Measurements from ENCODE around the gene HAUS5.

HAUS5 gene, protein sequence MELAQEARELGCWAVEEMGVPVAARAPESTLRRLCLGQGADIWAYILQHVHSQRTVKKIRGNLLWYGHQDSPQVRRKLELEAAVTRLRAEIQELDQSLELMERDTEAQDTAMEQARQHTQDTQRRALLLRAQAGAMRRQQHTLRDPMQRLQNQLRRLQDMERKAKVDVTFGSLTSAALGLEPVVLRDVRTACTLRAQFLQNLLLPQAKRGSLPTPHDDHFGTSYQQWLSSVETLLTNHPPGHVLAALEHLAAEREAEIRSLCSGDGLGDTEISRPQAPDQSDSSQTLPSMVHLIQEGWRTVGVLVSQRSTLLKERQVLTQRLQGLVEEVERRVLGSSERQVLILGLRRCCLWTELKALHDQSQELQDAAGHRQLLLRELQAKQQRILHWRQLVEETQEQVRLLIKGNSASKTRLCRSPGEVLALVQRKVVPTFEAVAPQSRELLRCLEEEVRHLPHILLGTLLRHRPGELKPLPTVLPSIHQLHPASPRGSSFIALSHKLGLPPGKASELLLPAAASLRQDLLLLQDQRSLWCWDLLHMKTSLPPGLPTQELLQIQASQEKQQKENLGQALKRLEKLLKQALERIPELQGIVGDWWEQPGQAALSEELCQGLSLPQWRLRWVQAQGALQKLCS

DNA sequence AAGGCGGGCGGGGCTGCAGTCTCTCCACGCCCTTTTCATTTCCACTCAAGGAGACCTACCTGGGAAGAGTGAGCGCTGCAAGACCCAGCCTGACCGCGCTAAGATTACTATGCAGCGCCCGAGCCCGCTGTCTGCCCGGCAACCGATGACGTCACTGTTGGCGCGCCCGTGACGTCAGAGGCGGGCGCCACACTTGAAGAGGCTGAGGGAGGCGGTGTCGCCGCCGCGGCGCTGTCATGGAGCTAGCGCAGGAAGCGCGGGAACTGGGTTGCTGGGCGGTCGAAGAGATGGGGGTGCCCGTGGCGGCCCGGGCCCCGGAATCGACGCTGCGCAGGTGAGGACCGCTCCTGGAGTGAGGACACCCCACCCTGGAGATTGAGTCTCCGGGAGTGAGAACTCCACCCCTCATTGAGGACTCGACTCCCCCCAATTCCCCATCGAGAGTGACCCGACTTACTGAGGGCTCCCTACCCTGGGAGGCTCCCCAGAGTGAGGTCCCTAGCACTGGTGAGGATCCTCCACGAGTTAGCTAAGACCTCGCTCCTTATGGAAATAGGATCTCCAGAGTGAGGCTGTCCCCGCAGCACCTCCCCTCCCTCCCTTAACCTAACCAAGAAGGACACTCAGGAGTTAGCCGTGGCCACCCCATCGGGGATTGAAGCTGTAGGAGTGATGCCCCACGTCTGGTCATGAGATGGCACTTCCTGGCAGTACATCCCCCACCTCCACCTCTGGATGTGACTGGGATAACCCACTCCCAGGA is at the start of gene HAUS5:
TSS of gene HAUS5 (plus strand) at position 177 of the 763 bp plus-strand sequence. CDS start at position 237, 60 bp downstream.
- peak; percentile 85 for DNase-seq (ENCODE audit: low read depth)
- peak within 1 kb of the TSS; percentile 89 for H3K4me3 ChIP-seq (ENCODE audit: low read length)
- TF ChIP-seq, protein P1, sequence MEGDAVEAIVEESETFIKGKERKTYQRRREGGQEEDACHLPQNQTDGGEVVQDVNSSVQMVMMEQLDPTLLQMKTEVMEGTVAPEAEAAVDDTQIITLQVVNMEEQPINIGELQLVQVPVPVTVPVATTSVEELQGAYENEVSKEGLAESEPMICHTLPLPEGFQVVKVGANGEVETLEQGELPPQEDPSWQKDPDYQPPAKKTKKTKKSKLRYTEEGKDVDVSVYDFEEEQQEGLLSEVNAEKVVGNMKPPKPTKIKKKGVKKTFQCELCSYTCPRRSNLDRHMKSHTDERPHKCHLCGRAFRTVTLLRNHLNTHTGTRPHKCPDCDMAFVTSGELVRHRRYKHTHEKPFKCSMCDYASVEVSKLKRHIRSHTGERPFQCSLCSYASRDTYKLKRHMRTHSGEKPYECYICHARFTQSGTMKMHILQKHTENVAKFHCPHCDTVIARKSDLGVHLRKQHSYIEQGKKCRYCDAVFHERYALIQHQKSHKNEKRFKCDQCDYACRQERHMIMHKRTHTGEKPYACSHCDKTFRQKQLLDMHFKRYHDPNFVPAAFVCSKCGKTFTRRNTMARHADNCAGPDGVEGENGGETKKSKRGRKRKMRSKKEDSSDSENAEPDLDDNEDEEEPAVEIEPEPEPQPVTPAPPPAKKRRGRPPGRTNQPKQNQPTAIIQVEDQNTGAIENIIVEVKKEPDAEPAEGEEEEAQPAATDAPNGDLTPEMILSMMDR (conservative IDR thresholded peaks at IDR 0.05; ENCODE audit: low read length) = no peak; the same call in 1 of the 2 replicates

DNA sequence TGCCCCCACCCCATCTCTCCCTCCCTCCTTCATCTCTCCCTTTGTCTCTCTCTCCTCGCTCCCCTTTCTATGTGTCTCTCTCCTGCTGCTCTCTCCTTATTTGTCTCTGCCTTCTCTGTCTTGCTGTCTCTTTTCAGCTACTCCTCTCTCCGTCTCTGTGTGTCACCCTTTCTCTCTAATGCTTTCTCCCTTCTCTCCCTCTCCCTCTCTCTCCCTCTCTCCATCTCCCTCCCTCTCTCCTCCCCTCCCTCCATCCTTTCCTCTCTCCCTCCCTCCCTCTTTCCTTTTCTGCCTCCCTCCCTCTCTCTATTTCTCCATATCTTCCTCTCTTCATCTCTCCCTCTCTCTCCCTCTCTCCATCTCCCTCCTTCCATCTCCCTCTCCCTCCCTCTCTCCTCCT is 49.8 kb upstream of the HAUS5 start:
- TF ChIP-seq, protein P1 (conservative IDR thresholded peaks at IDR 0.05; ENCODE audit: low read length) = no peak
- DNase-seq (ENCODE audit: low read depth) = no peak
- H3K4me3 ChIP-seq (ENCODE audit: low read length) = no peak overlapping the region

DNA sequence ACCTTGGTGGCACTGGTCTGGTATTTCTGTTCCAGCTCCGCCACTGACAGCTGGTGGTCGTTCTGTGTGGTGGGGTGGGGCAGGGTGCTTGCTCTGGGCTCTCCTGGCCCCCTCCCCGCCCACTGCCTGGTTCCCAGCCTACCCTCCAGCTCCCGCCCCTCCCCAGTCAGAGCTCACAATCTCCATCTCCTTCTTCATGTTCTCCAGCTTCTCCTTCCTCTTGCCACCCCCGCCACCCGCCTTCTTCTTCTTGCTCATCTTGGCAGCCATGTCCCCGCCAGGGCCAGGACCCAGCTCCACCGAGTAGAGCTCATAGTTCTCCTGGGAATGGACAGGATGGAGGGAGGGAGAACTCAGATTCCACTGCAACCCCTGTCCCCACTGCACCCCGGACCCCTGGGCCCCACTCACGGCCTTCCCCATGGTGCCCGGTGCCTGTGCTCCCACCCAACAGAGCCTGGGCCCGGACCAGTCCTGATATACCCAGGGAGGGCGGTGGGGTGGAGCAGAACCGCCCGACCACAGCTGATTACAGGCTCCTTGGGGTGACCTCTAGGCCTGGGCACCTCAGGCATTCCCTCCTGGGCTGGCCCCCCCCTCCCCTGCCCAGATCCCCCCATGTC is 49.2 kb upstream of the HAUS5 start, which contains the start of gene ATP4A:
TSS of gene ATP4A (minus strand) at position 452 of the 623 bp plus-strand sequence. CDS start at position 423, 29 bp downstream.
- DNase-seq (ENCODE audit: low read depth) = no peak
- TF ChIP-seq, protein P1 (conservative IDR thresholded peaks at IDR 0.05; ENCODE audit: low read length) = no peak
- H3K4me3 ChIP-seq (ENCODE audit: low read length) = no peak within 1 kb of the TSS

DNA sequence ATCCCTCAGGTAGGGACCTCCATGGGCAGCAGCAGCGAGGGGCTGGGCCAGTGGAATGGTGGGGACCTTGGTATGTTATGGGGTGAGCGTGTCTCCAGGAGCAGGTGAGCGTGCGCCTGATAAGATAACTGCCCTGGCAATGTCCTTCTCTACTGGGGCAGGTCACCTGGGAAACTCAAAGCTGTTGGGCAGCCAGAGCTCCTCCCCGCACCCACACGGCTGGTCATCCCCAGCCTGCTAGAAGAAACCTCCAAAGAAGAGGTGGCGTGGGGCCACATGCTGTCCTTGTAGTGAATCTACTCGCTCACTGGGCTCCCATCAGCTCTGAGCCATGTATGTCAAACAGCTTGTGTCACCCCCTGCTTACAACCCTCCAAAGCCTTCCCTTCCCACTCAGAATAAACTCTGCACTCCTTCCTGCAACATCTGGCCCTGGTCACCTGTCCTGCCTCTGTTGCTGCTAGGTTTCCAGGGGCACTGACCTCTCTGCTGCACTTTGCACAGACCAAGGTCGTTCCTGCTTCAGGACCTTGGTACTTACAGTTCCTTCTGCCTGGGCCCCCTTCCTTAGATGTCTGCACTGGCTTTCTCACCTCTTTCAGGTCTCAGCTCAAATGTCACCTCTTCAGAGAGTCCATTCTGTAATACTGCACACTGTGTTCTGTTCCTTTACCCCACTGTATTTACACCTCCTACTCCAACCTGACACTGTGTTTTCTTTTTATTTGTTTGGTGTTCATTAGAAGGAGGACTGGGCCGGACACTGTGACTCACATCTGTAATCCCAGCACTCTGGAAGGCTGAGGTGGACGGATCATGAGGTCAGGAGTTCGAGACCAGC is 47.3 kb upstream of the HAUS5 start:
- TF ChIP-seq, protein P1 (conservative IDR thresholded peaks at IDR 0.05; ENCODE audit: low read length) = no peak
- DNase-seq (ENCODE audit: low read depth) = no peak
- no peak overlapping the region for H3K4me3 ChIP-seq (ENCODE audit: low read length)

DNA sequence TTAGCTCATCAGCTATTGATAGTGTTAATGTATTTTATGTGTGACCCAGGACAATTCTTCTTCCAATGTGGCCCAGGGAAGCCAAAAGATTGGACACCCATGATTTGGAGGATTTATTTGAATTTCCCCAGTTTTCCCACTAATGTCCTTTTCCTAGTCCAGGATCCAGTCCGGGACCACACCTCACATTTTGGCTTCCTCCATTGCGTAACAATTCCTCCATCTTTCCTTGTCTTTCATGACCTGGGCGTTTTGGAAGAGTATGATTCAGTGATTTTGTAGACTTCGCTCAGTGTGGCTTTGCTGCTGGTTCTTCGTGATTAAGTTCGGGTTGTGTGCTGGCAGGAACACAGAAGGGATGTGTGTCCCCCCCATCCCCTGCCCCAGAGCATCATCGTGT is 45.8 kb upstream of the HAUS5 start:
- TF ChIP-seq, protein P1 (conservative IDR thresholded peaks at IDR 0.05; ENCODE audit: low read length) = no peak
- no peak overlapping the region for H3K4me3 ChIP-seq (ENCODE audit: low read length)
- no peak for DNase-seq (ENCODE audit: low read depth)

DNA sequence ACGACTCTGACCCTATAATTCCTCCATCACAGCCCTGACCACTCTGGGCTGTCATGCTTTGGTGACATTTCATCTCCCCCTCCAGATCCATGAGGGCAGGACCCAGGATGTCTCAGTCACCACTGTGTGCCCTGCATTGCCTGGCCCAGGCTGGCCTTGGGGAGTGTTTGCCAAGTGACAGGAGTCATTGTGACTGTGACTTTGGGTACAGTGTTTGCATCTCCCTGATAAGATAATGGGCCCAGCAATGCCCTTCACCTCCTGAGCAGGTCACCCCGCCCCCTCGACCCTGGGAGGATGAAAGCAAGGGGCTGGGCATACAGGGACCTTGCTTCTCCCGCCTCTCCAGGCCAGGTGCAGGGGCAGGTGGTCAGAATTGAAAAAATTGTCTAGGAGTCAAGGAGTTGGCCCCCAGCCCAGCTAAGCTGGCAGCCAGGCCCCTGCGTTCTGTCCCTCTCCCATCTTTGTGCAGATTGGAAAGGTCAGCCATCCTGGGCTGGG is 43.2 kb upstream of the HAUS5 start:
- TF ChIP-seq, protein P1 (conservative IDR thresholded peaks at IDR 0.05; ENCODE audit: low read length) = no peak
- no peak for DNase-seq (ENCODE audit: low read depth)
- H3K4me3 ChIP-seq (ENCODE audit: low read length) = no peak overlapping the region

Data from AG10803 (cell line).